K562 (cell line): Measurements from ENCODE around the gene MED16.

Experiments used
- TCF3 ChIP-seq: sonication (generic); formaldehyde crosslinking; IDR thresholded peaks from 2 replicates; pipeline ENCODE4 v1.4.0; 2020; ENCODE audit warnings: mild to moderate bottlenecking, missing genetic modification reagents
- ZNF274 ChIP-seq: IDR thresholded peaks from 2 replicates; pipeline ENCODE4 v1.6.1; 2011; ENCODE audit warnings: low read depth, mild to moderate bottlenecking, low read length, moderate library complexity, borderline replicate concordance

DNA sequence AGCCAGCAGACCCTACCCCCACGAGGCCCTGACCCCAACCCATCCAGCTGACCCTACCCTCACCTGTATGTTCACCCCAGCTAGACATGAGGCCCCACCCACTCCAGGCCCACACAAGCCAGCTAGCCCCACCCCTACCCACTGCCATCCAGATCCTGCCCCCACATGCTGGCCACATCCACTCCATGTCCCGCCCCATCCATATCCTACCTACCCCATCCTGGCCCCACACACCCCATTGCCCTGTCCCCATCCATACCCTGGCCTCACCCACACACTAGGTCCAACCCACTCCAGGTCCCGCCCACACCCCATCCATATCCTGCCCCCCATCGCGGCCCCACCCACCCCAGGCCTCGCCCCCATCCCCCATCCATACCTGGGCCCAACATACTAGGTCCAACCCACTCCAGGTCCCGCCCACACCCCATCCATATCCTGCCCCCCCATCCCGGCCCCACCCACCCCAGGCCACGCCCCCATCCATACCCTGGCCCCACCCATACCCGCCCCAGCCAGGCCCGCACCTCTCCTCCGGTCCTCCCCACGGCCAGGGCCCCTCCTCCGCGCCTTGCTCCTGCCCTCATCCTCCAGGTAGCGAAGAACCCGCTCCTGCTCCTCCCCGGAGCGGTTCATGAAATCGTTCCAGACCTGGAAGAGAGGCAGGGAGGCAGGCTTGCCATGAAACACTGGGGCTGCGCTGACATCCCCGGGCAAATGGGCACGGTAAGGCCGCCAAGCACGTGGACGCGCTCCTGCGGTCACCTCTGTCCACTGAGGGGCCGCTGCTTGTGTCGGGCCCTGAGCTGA is 7.5 kb upstream of the MED16 start:
- TF ChIP-seq TCF3: no peak
- TF ChIP-seq ZNF274: no peak
